PC-3 (cell line): ENCODE results near the gene SPHKAP.

ENCODE experiments used
- EZH2 ChIP-seq: fragments of 300-600 bp; sonication (generic); IDR thresholded peaks from one replicate; pipeline ENCODE4 v1.6.1; 2017; ENCODE audit warnings: antibody characterized with exemption, mild to moderate bottlenecking, low read length; ENCODE audit not compliant: unreplicated experiment
- TF ChIP-seq, protein P1 (sequence below): fragments of 300-600 bp; sonication (generic); conservative IDR thresholded peaks from 2 replicates; pipeline ENCODE4 v1.5.1; 2017; ENCODE audit warnings: antibody characterized with exemption, low read depth, mild to moderate bottlenecking, low read length

DNA sequence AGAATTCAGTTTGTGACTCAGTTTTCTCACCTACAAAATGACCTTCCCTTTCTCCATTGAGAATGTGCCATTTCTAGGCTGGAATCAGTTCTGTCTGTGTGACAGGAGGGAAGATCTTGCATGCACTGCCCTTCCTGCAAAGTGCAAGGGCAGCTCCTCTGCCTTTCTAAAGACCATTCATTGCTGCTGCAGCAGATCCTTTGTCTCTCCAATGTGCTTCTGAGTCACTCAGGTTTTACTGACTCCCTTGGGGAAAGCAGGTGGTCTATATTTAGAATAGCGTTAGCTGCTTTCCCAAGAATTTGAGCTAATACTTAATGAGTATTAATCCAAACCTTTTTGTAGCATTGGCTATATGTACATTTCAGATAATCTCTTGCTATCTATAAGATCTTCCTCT lies 247.6 kb downstream of the SPHKAP start:
- TF ChIP-seq, protein P1, sequence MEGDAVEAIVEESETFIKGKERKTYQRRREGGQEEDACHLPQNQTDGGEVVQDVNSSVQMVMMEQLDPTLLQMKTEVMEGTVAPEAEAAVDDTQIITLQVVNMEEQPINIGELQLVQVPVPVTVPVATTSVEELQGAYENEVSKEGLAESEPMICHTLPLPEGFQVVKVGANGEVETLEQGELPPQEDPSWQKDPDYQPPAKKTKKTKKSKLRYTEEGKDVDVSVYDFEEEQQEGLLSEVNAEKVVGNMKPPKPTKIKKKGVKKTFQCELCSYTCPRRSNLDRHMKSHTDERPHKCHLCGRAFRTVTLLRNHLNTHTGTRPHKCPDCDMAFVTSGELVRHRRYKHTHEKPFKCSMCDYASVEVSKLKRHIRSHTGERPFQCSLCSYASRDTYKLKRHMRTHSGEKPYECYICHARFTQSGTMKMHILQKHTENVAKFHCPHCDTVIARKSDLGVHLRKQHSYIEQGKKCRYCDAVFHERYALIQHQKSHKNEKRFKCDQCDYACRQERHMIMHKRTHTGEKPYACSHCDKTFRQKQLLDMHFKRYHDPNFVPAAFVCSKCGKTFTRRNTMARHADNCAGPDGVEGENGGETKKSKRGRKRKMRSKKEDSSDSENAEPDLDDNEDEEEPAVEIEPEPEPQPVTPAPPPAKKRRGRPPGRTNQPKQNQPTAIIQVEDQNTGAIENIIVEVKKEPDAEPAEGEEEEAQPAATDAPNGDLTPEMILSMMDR = no peak
- TF ChIP-seq EZH2 = no peak
